ENCODE data around the gene RAD51D.

Gene RAD51D

DNA sequence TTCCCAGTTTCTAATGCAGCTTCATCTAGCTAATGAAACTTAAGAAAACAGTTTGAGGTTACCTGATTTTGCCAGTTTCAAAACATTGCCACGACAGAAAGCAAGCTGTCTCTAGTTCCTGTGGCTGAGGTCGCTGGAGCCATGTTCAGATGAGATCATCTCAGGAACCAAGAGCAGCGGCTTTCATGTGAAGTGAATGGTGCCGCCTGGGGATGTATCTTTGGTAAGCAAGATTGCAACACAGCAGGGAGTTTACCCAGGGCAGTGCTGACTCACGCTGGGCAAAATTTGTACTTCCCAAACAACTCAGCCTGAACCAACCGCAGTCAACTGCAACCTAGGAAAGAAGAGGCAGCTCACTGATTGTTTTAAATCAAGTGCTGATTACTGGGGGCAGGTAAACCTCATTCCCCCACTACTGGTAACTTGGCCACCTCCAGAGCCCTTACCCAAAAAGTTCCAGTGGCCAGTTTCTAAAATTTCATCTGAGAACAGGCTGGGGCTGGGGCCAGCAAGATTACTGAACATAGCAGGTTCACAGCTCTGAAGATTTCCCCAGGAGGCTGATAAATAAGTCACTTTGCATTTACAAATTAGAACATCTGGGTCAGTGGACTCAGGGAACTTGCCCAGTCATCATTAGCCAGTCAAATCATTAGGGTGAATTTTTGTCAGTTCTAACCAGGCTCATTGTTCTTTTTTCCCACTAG is 56.0 kb downstream of the RAD51D start, which contains the start of gene RFFL:
RFFL (minus strand) TSS at position 194 of the 710 bp plus-strand sequence. CDS start 37,154 bp downstream, outside the sequence.
- H3K27ac ChIP-seq (ENCODE audit: low read length), result peak within 1 kb of the TSS; percentile 98
- peaks cover 66% of the 10 kb centered on the region for H3K4me1 ChIP-seq (ENCODE audit: low read length)
- H3K4me2 ChIP-seq (ENCODE audit: low read length), result peak within 1 kb of the TSS; percentile 78
- H2AFZ ChIP-seq (ENCODE audit: low read depth, low read length), result no peak within 1 kb of the TSS
- peak within 1 kb of the TSS; percentile 66 for H3K4me3 ChIP-seq (ENCODE audit: low read length)
- TF ChIP-seq, protein P1, sequence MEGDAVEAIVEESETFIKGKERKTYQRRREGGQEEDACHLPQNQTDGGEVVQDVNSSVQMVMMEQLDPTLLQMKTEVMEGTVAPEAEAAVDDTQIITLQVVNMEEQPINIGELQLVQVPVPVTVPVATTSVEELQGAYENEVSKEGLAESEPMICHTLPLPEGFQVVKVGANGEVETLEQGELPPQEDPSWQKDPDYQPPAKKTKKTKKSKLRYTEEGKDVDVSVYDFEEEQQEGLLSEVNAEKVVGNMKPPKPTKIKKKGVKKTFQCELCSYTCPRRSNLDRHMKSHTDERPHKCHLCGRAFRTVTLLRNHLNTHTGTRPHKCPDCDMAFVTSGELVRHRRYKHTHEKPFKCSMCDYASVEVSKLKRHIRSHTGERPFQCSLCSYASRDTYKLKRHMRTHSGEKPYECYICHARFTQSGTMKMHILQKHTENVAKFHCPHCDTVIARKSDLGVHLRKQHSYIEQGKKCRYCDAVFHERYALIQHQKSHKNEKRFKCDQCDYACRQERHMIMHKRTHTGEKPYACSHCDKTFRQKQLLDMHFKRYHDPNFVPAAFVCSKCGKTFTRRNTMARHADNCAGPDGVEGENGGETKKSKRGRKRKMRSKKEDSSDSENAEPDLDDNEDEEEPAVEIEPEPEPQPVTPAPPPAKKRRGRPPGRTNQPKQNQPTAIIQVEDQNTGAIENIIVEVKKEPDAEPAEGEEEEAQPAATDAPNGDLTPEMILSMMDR (IDR thresholded peaks at IDR 0.05; ENCODE audit: low read depth, low read length), result peak; percentile 28
- no peak for TF ChIP-seq EZH2phosphoT487 (IDR thresholded peaks at IDR 0.05; ENCODE audit: low read depth)
- H3K79me2 ChIP-seq (ENCODE audit: low read length), result peaks cover 74% of the 10 kb centered on the region
- no peaks in the 10 kb centered on the region for H3K9me3 ChIP-seq (ENCODE audit: insufficient read depth, low read length)
- H4K20me1 ChIP-seq (ENCODE audit: insufficient read depth, low read length), result no peaks in the 10 kb centered on the region
- peaks cover 33% of the 10 kb centered on the region for H3K36me3 ChIP-seq (replicated peaks; ENCODE audit: low read depth, low read length)
- no peaks in the 10 kb centered on the region for H3K27me3 ChIP-seq (ENCODE audit: low read depth, low read length)
- H3K9ac ChIP-seq (ENCODE audit: low read length), result peak within 1 kb of the TSS; percentile 77

DNA sequence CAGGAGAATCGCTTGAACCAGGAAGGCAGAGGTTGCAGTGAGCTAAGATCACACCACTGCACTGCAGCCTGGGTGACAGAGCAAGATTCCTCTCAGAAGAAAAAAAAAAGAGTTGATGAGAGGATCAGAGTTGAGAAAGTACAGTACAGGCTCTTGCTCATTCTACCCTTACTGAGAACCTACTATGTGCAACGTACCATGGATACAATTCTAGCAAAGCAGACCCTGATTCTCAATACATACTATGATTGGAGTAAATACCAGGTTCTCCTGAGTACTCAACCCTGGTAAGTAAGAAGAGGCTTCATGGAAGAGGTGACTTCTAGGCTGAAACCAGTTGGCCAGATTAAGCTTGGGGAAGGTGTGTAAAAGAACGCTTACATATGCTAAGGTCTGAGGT is 57.4 kb downstream of the RAD51D start:
- H4K20me1 ChIP-seq (ENCODE audit: insufficient read depth, low read length), result no peaks in the 10 kb centered on the region
- no peaks in the 10 kb centered on the region for H3K9me3 ChIP-seq (ENCODE audit: insufficient read depth, low read length)
- H3K9ac ChIP-seq (ENCODE audit: low read length), result peak overlapping the region; percentile 77; the same call in 1 of the 2 replicates
- TF ChIP-seq, protein P1 (IDR thresholded peaks at IDR 0.05; ENCODE audit: low read depth, low read length), result no peak
- no peak for TF ChIP-seq EZH2phosphoT487 (IDR thresholded peaks at IDR 0.05; ENCODE audit: low read depth)
- H3K79me2 ChIP-seq (ENCODE audit: low read length), result peaks cover 71% of the 10 kb centered on the region
- peak overlapping the region; percentile 78 for H3K4me2 ChIP-seq (ENCODE audit: low read length)
- H2AFZ ChIP-seq (ENCODE audit: low read depth, low read length), result no peak overlapping the region
- H3K27me3 ChIP-seq (ENCODE audit: low read depth, low read length), result no peaks in the 10 kb centered on the region
- peak overlapping the region; percentile 66; the same call in 1 of the 2 replicates for H3K4me3 ChIP-seq (ENCODE audit: low read length)
- H3K36me3 ChIP-seq (replicated peaks; ENCODE audit: low read depth, low read length), result peaks cover 36% of the 10 kb centered on the region
- H3K4me1 ChIP-seq (ENCODE audit: low read length), result peaks cover 52% of the 10 kb centered on the region
- H3K27ac ChIP-seq (ENCODE audit: low read length), result peak overlapping the region; percentile 98

DNA sequence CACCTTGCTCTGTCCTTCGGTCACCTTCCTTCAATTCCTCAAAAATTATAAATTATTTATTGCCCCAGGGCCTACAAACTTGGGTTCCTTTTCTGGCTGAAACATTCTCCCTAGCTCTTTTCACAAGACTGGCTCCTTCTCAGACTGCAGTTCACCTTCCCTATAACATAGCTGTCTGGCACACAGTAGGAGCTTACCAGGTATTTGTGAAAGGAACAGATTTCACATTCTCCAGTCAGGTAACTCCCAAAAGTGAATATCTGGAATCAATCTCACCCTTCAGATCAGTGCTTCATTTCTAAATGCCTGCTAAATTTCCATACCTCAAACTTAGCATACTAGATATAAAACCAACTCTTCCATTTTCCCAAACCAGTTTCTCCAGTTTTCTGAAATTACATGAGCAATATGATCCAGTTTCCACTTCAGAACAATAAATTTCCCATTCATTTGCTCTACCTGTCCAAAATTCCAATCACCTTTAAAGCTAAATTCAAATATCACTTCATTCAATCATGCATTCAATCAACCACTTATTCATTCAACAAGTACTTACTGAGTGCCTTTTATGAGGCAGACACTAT is 62.2 kb downstream of the RAD51D start:
- Histone ChIP-seq H3K9ac (ENCODE audit: low read length) (no peak overlapping the region), H3K36me3 (replicated peaks; ENCODE audit: low read depth, low read length) (peaks cover 30% of the 10 kb centered on the region)

DNA sequence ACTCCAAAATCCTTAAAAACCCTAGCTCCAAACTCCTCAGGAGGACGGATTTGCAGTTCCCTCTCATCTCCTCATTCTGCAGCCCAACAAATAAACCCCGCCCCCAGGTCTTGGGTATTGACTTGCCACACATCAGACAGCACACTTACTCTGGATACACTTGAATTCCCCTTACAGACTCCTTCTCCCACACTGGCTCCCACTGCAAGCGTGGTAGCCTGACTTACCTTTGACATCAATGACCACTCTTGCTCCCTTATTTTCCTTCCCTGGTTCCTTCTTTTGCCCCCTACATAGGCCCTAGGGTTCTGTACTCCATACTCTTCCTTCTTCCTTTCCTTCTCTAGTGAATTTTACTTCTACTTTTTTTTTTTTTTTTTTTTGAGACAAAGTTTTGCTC is 63.6 kb downstream of the RAD51D start:
- Histone ChIP-seq H3K79me2 (ENCODE audit: low read length) (peaks cover 75% of the 10 kb centered on the region), H3K4me2 (ENCODE audit: low read length) (no peak overlapping the region), H3K36me3 (replicated peaks; ENCODE audit: low read depth, low read length) (peaks cover 22% of the 10 kb centered on the region), H4K20me1 (ENCODE audit: insufficient read depth, low read length) (0 out of 2 replicates have a peak, but pooled peaks cover 2% of the 10 kb centered on the region), H3K4me3 (ENCODE audit: low read length) (no peak overlapping the region), H3K27me3 (ENCODE audit: low read depth, low read length) (no peaks in the 10 kb centered on the region), H2AFZ (ENCODE audit: low read depth, low read length) (no peak overlapping the region), H3K4me1 (ENCODE audit: low read length) (peaks cover 22% of the 10 kb centered on the region), H3K27ac (ENCODE audit: low read length) (no peak overlapping the region), H3K9ac (ENCODE audit: low read length) (no peak overlapping the region), H3K9me3 (ENCODE audit: insufficient read depth, low read length) (no peaks in the 10 kb centered on the region)
- no peak for TF ChIP-seq EZH2phosphoT487 (IDR thresholded peaks at IDR 0.05; ENCODE audit: low read depth)
- TF ChIP-seq, protein P1 (IDR thresholded peaks at IDR 0.05; ENCODE audit: low read depth, low read length), result no peak

More for the DNA sequence above, 62.2 kb downstream of the RAD51D start:
- no peak overlapping the region for H2AFZ ChIP-seq (ENCODE audit: low read depth, low read length)
- H3K4me2 ChIP-seq (ENCODE audit: low read length), result no peak overlapping the region
- H3K27ac ChIP-seq (ENCODE audit: low read length), result no peak overlapping the region
- no peaks in the 10 kb centered on the region for H3K9me3 ChIP-seq (ENCODE audit: insufficient read depth, low read length)
- 0 out of 2 replicates have a peak, but pooled peaks cover 2% of the 10 kb centered on the region for H4K20me1 ChIP-seq (ENCODE audit: insufficient read depth, low read length)
- H3K27me3 ChIP-seq (ENCODE audit: low read depth, low read length), result no peaks in the 10 kb centered on the region
- peaks cover 14% of the 10 kb centered on the region for H3K4me1 ChIP-seq (ENCODE audit: low read length)
- peaks cover 74% of the 10 kb centered on the region for H3K79me2 ChIP-seq (ENCODE audit: low read length)
- TF ChIP-seq, protein P1 (IDR thresholded peaks at IDR 0.05; ENCODE audit: low read depth, low read length), result no peak
- TF ChIP-seq EZH2phosphoT487 (IDR thresholded peaks at IDR 0.05; ENCODE audit: low read depth), result no peak
- no peak overlapping the region for H3K4me3 ChIP-seq (ENCODE audit: low read length)

All from OCI-LY3 (cell line).